ENCODE data around the gene TMEM88. TPM values are rescaled to one million over a fixed set of nuclear protein-coding genes. Genes with fewer than 3 reads are reported as not detected.
A peak's percentile ranks its signal among the peaks of the same experiment; 100 is the strongest.
"Not testable (repeated sequence)": the region's sequence is repeated elsewhere in the genome, so short reads cannot be mapped to it uniquely, and the experiment has no call there.

Gene TMEM88, protein sequence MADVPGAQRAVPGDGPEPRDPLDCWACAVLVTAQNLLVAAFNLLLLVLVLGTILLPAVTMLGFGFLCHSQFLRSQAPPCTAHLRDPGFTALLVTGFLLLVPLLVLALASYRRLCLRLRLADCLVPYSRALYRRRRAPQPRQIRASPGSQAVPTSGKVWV
- total RNA-seq (31.5 TPM), polyA plus RNA-seq (not detected)

DNA sequence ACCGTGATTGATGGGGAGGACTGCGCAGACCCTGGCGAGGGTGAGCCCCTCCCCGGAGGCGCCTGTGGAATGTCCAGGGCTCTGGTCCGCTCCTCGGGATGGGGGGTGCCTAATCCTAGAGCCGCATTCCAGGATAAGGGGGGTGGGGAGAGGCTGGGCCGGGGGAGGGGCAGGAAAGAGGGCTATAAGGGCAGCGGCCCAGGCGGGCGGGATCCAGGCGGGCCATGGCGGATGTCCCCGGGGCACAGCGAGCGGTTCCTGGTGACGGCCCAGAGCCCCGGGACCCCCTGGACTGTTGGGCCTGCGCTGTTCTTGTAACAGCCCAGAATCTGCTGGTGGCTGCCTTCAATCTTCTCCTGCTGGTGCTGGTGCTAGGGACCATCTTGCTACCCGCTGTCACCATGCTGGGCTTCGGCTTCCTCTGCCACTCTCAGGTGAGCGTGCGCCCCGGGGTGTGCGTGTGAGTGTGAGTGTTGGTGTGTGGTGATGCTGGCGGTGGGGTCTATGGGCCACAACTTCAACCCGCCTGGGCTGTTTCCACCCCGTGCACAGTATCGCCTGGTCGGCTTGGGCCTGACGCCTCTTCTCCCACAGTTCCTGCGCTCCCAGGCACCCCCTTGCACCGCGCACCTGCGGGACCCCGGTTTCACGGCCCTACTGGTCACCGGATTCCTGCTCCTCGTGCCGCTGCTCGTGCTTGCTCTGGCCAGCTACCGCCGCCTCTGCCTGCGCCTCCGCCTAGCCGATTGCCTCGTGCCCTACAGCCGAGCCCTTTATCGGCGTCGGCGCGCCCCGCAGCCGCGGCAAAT, at the start of gene TMEM88:
TMEM88 (plus strand) TSS at position 216 of the 809 bp plus-strand sequence; CDS start at position 225, 9 bp downstream.
- DNase-seq (no peak), ATAC-seq (ENCODE audit: low read depth in 2 of 2) (no peak)
- Mint-ChIP-seq H3K27me3 (no peaks in the 10 kb centered on the region), H3K36me3 (no peaks in the 10 kb centered on the region), H3K27ac (peak within 1 kb of the TSS in 2 of 3 donors; percentile 66 to 67), H3K9me3 (no peaks in the 10 kb centered on the region), H3K4me1 (peaks cover 0 to 22% (median 9%) of the 10 kb centered on the region in 4 donors), H3K4me3 (peak within 1 kb of the TSS in 2 of 4 donors; percentile 52 to 55)
- no peak within 1 kb of the TSS for H3K4me3 ChIP-seq (ENCODE audit: low read depth, low read length)
- H3K9me3 ChIP-seq (ENCODE audit: control insufficient read depth in 2 of 2, low read length in 2 of 2): no peaks in the 10 kb centered on the region
- peaks cover 8% of the 10 kb centered on the region for H3K36me3 ChIP-seq (ENCODE audit: control insufficient read depth, insufficient read depth, low read length)
- peak within 1 kb of the TSS; percentile 89 for H3K27ac ChIP-seq (ENCODE audit: insufficient read depth, low read length, poor library complexity, severe bottlenecking)
- H3K4me1 ChIP-seq (ENCODE audit: control insufficient read depth, insufficient read depth, low read length, poor library complexity, severe bottlenecking): peaks cover 47% of the 10 kb centered on the region
- no peaks in the 10 kb centered on the region for H3K27me3 ChIP-seq (ENCODE audit: control insufficient read depth, insufficient read depth, low read length)

- ATAC-seq (ENCODE audit: low read depth in 2 of 2): no peak
- Mint-ChIP-seq H3K9me3 (no peaks in the 10 kb centered on the region), H3K36me3 (no peaks in the 10 kb centered on the region), H3K27me3 (peaks cover 16% of the 10 kb centered on the region), H3K4me1 (peaks cover 0 to 7% (median 2%) of the 10 kb centered on the region in 4 donors), H3K27ac (no peak overlapping the region), H3K4me3 (no peak overlapping the region)
- Histone ChIP-seq H3K4me3 (ENCODE audit: low read depth, low read length) (no peak overlapping the region), H3K9me3 (ENCODE audit: control insufficient read depth in 2 of 2, low read length in 2 of 2) (no peaks in the 10 kb centered on the region), H3K36me3 (ENCODE audit: control insufficient read depth, insufficient read depth, low read length) (no peaks in the 10 kb centered on the region), H3K27ac (ENCODE audit: insufficient read depth, low read length, poor library complexity, severe bottlenecking) (no peak overlapping the region), H3K27me3 (ENCODE audit: control insufficient read depth, insufficient read depth, low read length) (peaks cover 3% of the 10 kb centered on the region), H3K4me1 (ENCODE audit: control insufficient read depth, insufficient read depth, low read length, poor library complexity, severe bottlenecking) (no peaks in the 10 kb centered on the region)
- DNase-seq: no peak
Observed at GRCh38 chr17:7806587-7806986, 48.3 kb upstream of the TMEM88 start.

DNA sequence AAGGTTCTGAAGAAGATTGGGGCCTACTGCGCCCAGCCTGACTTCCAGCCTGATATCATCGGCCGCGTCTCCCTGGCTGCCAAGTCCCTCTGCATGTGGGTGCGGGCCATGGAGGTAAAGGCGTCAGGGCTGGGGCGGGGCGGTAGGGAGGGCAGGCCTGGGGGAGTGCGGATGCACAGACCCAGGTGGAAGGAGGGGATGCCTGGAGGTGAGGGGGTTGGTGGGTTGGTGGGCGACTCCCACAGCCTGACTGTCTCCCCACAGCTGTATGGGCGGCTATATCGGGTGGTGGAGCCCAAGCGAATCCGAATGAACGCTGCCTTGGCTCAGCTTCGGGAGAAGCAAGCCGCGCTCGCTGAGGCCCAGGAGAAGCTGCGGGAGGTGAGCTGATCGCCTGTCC, 47.7 kb upstream of the TMEM88 start:
- no peaks in the 10 kb centered on the region for H3K9me3 ChIP-seq (ENCODE audit: control insufficient read depth in 2 of 2, low read length in 2 of 2)
- DNase-seq (no peak), ATAC-seq (ENCODE audit: low read depth in 2 of 2) (no peak)
- Mint-ChIP-seq H3K9me3 (no peaks in the 10 kb centered on the region), H3K36me3 (no peaks in the 10 kb centered on the region), H3K27ac (no peak overlapping the region), H3K27me3 (peaks cover 16% of the 10 kb centered on the region), H3K4me3 (no peak overlapping the region), H3K4me1 (peaks cover 0 to 7% (median 2%) of the 10 kb centered on the region in 4 donors)
- no peaks in the 10 kb centered on the region for H3K36me3 ChIP-seq (ENCODE audit: control insufficient read depth, insufficient read depth, low read length)
- peaks cover 3% of the 10 kb centered on the region for H3K27me3 ChIP-seq (ENCODE audit: control insufficient read depth, insufficient read depth, low read length)
- H3K4me3 ChIP-seq (ENCODE audit: low read depth, low read length): no peak overlapping the region
- no peak overlapping the region for H3K27ac ChIP-seq (ENCODE audit: insufficient read depth, low read length, poor library complexity, severe bottlenecking)
- no peaks in the 10 kb centered on the region for H3K4me1 ChIP-seq (ENCODE audit: control insufficient read depth, insufficient read depth, low read length, poor library complexity, severe bottlenecking)

DNA sequence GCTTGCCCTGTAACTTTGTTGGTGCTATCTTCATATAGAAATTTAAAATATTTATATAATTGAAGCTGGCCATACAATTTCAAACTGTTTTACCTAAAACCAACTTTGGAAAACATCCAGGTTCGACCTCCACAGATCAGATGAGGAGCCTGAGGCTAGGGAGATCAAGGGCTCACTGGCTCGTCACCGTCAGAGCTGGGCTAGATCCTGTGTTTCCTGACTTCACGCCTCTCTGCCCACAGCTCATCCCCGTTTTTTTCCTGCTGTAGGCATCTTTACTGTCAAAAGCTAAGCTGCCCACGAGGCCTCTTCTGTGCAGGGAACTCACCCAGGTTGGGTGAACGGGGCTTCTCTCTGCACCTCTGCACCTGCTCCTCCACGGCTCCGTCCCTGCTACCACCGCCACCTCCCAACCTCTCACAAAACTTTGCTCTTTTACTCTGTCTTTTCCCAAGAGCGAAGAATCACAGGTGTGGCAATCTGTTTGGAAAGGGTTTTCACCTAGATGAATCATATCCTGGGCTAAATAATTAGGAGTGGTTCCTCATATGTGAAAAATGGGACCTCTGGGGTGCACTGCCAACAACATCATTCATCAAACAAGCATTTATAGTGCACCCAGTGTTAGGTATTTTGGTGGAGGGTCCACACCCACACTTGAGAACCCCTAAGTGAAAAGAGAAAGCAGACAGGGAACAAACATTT, 45.6 kb upstream of the TMEM88 start:
- Histone ChIP-seq H3K27ac (ENCODE audit: insufficient read depth, low read length, poor library complexity, severe bottlenecking) (no peak overlapping the region), H3K4me3 (ENCODE audit: low read depth, low read length) (no peak overlapping the region), H3K36me3 (ENCODE audit: control insufficient read depth, insufficient read depth, low read length) (no peaks in the 10 kb centered on the region), H3K9me3 (ENCODE audit: control insufficient read depth in 2 of 2, low read length in 2 of 2) (no peaks in the 10 kb centered on the region), H3K4me1 (ENCODE audit: control insufficient read depth, insufficient read depth, low read length, poor library complexity, severe bottlenecking) (no peaks in the 10 kb centered on the region), H3K27me3 (ENCODE audit: control insufficient read depth, insufficient read depth, low read length) (peaks cover 3% of the 10 kb centered on the region)
- Mint-ChIP-seq H3K27ac (peak overlapping the region in 1 of 3 donors; percentile 12), H3K36me3 (no peaks in the 10 kb centered on the region), H3K4me3 (no peak overlapping the region), H3K4me1 (peaks cover 0 to 7% (median 2%) of the 10 kb centered on the region in 4 donors), H3K27me3 (peaks cover 22% of the 10 kb centered on the region), H3K9me3 (no peaks in the 10 kb centered on the region)
- DNase-seq (no peak), ATAC-seq (ENCODE audit: low read depth in 2 of 2) (no peak)

- DNase-seq; H3K9me3 Mint-ChIP-seq; H3K27ac ChIP-seq (ENCODE audit: insufficient read depth, low read length, poor library complexity, severe bottlenecking); H3K4me1 ChIP-seq (ENCODE audit: control insufficient read depth, insufficient read depth, low read length, poor library complexity, severe bottlenecking); H3K27me3 ChIP-seq (ENCODE audit: control insufficient read depth, insufficient read depth, low read length); H3K4me3 ChIP-seq (ENCODE audit: low read depth, low read length); H3K4me3 Mint-ChIP-seq; ATAC-seq (ENCODE audit: low read depth in 2 of 2); H3K27ac Mint-ChIP-seq; H3K36me3 ChIP-seq (ENCODE audit: control insufficient read depth, insufficient read depth, low read length); H3K9me3 ChIP-seq (ENCODE audit: control insufficient read depth in 2 of 2, low read length in 2 of 2); H3K36me3 Mint-ChIP-seq; H3K4me1 Mint-ChIP-seq: not testable (repeated sequence)
- H3K27me3 Mint-ChIP-seq: peaks cover 26% of the 10 kb centered on the region
Observed at GRCh38 chr17:7809791-7810343, 45.0 kb upstream of the TMEM88 start.

- ATAC-seq (ENCODE audit: low read depth in 2 of 2) (no peak), DNase-seq (no peak)
- Histone ChIP-seq H3K4me1 (ENCODE audit: control insufficient read depth, insufficient read depth, low read length, poor library complexity, severe bottlenecking) (no peaks in the 10 kb centered on the region), H3K27ac (ENCODE audit: insufficient read depth, low read length, poor library complexity, severe bottlenecking) (no peak overlapping the region), H3K9me3 (ENCODE audit: control insufficient read depth in 2 of 2, low read length in 2 of 2) (no peaks in the 10 kb centered on the region), H3K27me3 (ENCODE audit: control insufficient read depth, insufficient read depth, low read length) (peaks cover 3% of the 10 kb centered on the region), H3K4me3 (ENCODE audit: low read depth, low read length) (no peak overlapping the region), H3K36me3 (ENCODE audit: control insufficient read depth, insufficient read depth, low read length) (no peaks in the 10 kb centered on the region)
- peaks cover 28% of the 10 kb centered on the region for H3K27me3 Mint-ChIP-seq
- H3K4me1 Mint-ChIP-seq: peaks cover 0 to 5% (median 2%) of the 10 kb centered on the region in 4 donors
- H3K27ac Mint-ChIP-seq: no peak overlapping the region
- no peak overlapping the region for H3K4me3 Mint-ChIP-seq
- no peaks in the 10 kb centered on the region for H3K36me3 Mint-ChIP-seq
- H3K9me3 Mint-ChIP-seq: peaks cover 0 to 2% (median 0%) of the 10 kb centered on the region in 7 donors
Observed at GRCh38 chr17:7811251-7811650, 43.6 kb upstream of the TMEM88 start.

DNA sequence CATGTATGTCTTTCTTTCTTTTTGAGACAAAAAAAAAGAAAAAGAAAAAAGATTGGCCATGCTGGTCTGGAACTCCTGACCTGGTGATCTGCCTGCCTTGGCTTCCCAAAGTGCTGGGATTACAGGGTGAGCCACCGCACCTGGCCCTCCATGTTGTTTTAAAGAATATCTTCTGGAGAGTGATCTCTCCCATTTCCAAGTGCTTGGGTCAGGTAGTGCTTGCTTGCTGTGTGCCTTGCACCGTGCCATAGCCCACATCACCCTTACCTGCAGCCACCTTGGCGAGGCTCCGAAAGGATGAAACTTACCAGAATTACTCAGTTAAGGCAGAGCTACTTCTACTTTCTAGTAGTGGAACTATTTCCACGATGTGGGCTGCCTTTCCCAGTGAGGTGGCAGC, 39.9 kb upstream of the TMEM88 start:
- no peak overlapping the region for H3K27ac Mint-ChIP-seq
- Histone ChIP-seq H3K27ac (ENCODE audit: insufficient read depth, low read length, poor library complexity, severe bottlenecking) (no peak overlapping the region), H3K4me1 (ENCODE audit: control insufficient read depth, insufficient read depth, low read length, poor library complexity, severe bottlenecking) (no peaks in the 10 kb centered on the region), H3K4me3 (ENCODE audit: low read depth, low read length) (no peak overlapping the region), H3K27me3 (ENCODE audit: control insufficient read depth, insufficient read depth, low read length) (no peaks in the 10 kb centered on the region), H3K9me3 (ENCODE audit: control insufficient read depth in 2 of 2, low read length in 2 of 2) (no peaks in the 10 kb centered on the region), H3K36me3 (ENCODE audit: control insufficient read depth, insufficient read depth, low read length) (no peaks in the 10 kb centered on the region)
- DNase-seq (no peak), ATAC-seq (ENCODE audit: low read depth in 2 of 2) (no peak)
- H3K27me3 Mint-ChIP-seq: peaks cover 29% of the 10 kb centered on the region
- no peaks in the 10 kb centered on the region for H3K36me3 Mint-ChIP-seq
- H3K9me3 Mint-ChIP-seq: peaks cover 0 to 2% (median 0%) of the 10 kb centered on the region in 7 donors
- no peak overlapping the region for H3K4me3 Mint-ChIP-seq
- H3K4me1 Mint-ChIP-seq: peaks cover 0 to 5% (median 2%) of the 10 kb centered on the region in 4 donors

Measured in CD4-positive, CD25-positive, alpha-beta regulatory T cell (primary cell).